Endothelial cell of umbilical vein (primary cell): Measurements from ENCODE around the gene RLF.

Source experiments
- EZH2 ChIP-seq: IDR thresholded peaks from 2 replicates; pipeline ENCODE4 v1.6.1; 2012; ENCODE audit warnings: borderline replicate concordance, low read depth, mild to moderate bottlenecking, moderate library complexity, low read length, inconsistent platforms; ENCODE audit not compliant: severe bottlenecking
- FOS ChIP-seq: IDR thresholded peaks from 2 replicates; pipeline ENCODE4 v1.6.1; 2011; ENCODE audit warnings: mild to moderate bottlenecking, low read length, moderate library complexity, borderline replicate concordance; ENCODE audit not compliant: insufficient read depth
- POLR2A ChIP-seq: IDR thresholded peaks from 2 replicates; pipeline ENCODE4 v1.6.1; 2012; ENCODE audit warnings: low read depth, mild to moderate bottlenecking, control low read depth, low read length
- POLR2AphosphoS5 ChIP-seq: IDR thresholded peaks from 2 replicates; pipeline ENCODE4 v1.6.1; 2012; ENCODE audit warnings: low read depth, mild to moderate bottlenecking, control low read depth, low read length, moderate library complexity; ENCODE audit not compliant: insufficient read depth
- TF ChIP-seq, protein P1 (sequence below), 2 donors: IDR thresholded peaks; 1 replicate in 1 of 2; 2 replicates in 1 of 2; pipeline ENCODE4 v1.5.1; 2011; ENCODE audit warnings: low read length in 2 of 2, mild to moderate bottlenecking in 2 of 2, moderate library complexity in 2 of 2, control low read depth in 1 of 2, inconsistent platforms in 1 of 2, low read depth in 1 of 2; ENCODE audit not compliant: insufficient read depth in 1 of 2; ENCODE audit errors: extremely low read depth in 1 of 2

DNA sequence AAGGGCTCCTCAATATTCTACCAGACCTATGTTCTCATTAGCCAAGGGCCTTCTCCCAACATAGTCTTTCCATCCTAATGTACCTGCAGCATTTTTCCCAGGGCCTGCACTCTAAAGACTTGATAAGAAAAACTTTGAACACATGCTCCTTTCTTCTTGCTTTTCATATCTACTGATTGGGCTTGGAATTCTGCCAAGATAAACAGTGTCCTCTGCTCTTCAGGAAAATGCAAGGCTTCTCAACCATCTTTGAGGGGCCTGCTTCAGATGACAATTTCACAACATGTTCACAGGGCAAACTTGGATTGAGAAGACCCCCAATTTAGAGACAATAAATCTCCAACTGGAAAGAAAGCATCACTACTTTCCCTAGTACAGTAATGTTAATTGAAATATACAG is 38.3 kb upstream of the RLF start:
- TF ChIP-seq POLR2A (no peak), POLR2AphosphoS5 (no peak), FOS (no peak), EZH2 (no peak)
- TF ChIP-seq, protein P1, sequence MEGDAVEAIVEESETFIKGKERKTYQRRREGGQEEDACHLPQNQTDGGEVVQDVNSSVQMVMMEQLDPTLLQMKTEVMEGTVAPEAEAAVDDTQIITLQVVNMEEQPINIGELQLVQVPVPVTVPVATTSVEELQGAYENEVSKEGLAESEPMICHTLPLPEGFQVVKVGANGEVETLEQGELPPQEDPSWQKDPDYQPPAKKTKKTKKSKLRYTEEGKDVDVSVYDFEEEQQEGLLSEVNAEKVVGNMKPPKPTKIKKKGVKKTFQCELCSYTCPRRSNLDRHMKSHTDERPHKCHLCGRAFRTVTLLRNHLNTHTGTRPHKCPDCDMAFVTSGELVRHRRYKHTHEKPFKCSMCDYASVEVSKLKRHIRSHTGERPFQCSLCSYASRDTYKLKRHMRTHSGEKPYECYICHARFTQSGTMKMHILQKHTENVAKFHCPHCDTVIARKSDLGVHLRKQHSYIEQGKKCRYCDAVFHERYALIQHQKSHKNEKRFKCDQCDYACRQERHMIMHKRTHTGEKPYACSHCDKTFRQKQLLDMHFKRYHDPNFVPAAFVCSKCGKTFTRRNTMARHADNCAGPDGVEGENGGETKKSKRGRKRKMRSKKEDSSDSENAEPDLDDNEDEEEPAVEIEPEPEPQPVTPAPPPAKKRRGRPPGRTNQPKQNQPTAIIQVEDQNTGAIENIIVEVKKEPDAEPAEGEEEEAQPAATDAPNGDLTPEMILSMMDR (IDR thresholded peaks at IDR 0.05; ENCODE audit: extremely low read depth in 1 of 2, insufficient read depth in 1 of 2, low read depth in 1 of 2, low read length in 2 of 2), result no peak
